ENCODE results near the gene NBPF11.
"Not testable (repeated sequence)": the region's sequence is repeated elsewhere in the genome, so short reads cannot be mapped to it uniquely, and the experiment has no call there.

NBPF11 gene

DNA sequence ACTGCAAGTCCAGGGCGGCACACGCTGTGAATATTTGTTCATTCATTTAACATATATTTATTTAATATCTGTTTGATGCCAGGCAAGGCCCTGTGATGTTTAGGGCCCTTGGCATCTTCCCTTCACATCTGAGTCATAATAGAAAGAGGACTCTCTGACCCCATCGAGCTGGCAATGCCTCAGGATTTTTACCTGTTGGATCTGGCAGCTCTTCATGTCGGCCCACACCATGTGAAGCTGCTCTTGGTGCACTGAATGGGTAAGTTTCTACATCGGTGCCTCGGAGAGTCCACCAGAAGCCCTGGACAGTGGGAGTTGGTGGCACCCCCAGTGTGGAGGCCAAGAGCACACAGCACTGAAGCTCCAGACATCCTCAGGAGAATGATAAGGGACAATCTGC is 8.9 kb downstream of the NBPF11 start:
- not testable (repeated sequence) for H3K79me1 ChIP-seq (ENCODE audit: low read depth, low read length); H3K18ac ChIP-seq (ENCODE audit: low read length); H2BK120ac ChIP-seq (ENCODE audit: low read depth, low read length); H2AFZ ChIP-seq (ENCODE audit: low read length); H3K9me3 ChIP-seq (replicated peaks in 1 of 2; ENCODE audit: control insufficient read depth in 2 of 2, insufficient read depth in 1 of 2, low read depth in 1 of 2, low read length in 2 of 2); H3K36me3 ChIP-seq (replicated peaks in 1 of 2; ENCODE audit: control insufficient read depth in 2 of 2, insufficient read depth in 2 of 2, low read length in 2 of 2); H3K23ac ChIP-seq (ENCODE audit: low read depth, low read length, poor library complexity); H2BK5ac ChIP-seq (ENCODE audit: low read length); H2AK5ac ChIP-seq (ENCODE audit: low read depth, low read length); H2BK12ac ChIP-seq (ENCODE audit: low read length); H3K4ac ChIP-seq (ENCODE audit: low read length); H3K27me3 ChIP-seq (ENCODE audit: control insufficient read depth in 3 of 3, insufficient read depth in 3 of 3, low read depth in 1 of 3, low read length in 3 of 3); H4K91ac ChIP-seq (ENCODE audit: low read depth, low read length, poor library complexity); H3K9ac ChIP-seq (ENCODE audit: low read depth, low read length, poor library complexity); H3K4me2 ChIP-seq (ENCODE audit: insufficient read depth, low read length, poor library complexity, severe bottlenecking); H3K4me3 ChIP-seq (ENCODE audit: low read length in 2 of 2); H3K14ac ChIP-seq (ENCODE audit: low read length); H4K8ac ChIP-seq (ENCODE audit: low read depth, low read length); H2BK15ac ChIP-seq (ENCODE audit: low read length); H3K27ac ChIP-seq (replicated peaks; ENCODE audit: low read length); DNase-seq (ENCODE audit: low spot score); H3K4me1 ChIP-seq (ENCODE audit: control insufficient read depth in 2 of 2, insufficient read depth in 1 of 2, low read depth in 1 of 2, low read length in 2 of 2)
- WGBS, 2 donors (ENCODE audit: extremely low coverage in 2 of 2, insufficient read length in 2 of 2, insufficient replicate concordance in 1 of 2) = no CpG with 5 or more reads among the region's 6 CpGs

DNA sequence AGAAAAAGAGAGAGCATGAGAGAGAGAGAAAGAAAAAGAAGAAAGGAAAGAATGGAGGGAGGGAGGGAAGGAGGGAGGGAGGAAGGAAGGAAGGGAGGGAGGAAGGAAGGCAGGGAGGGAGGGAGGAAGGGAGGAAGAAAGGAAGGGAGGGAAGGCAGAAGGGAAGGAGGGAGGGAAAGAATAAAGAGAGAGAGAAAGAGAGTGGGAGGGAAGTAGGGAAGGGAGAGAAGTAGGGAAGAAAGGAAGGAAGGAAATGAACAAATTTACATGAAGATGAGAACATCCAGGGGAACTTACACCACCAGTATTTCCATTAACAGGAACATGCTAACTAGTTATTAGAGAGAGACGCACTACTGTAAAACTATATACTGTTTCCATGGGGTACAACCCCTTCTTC is 10.1 kb downstream of the NBPF11 start:
- H2BK120ac ChIP-seq (ENCODE audit: low read depth, low read length) = not testable (repeated sequence)

DNA sequence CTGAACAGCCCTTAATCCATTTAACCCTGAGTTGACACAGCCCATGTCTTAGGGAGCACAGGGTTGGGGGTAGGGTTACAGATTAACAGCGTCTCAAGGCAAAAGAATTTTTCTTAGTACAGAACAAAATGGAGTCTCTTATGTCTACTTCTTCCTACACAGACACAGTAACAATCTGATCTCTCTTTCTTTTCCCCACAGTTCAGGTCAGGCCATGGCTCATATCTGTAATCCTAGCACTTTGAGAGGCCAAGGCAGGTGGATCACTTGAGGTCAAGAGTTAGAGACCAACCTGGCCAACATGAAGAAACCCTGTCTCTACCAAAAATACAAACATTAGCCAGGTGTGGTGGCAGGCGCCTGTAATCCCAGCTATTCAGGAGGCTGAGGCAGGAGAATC is 13.5 kb downstream of the NBPF11 start:
- not testable (repeated sequence) for H3K9me3 ChIP-seq (replicated peaks in 1 of 2; ENCODE audit: control insufficient read depth in 2 of 2, insufficient read depth in 1 of 2, low read depth in 1 of 2, low read length in 2 of 2); H2BK12ac ChIP-seq (ENCODE audit: low read length); H2AK5ac ChIP-seq (ENCODE audit: low read depth, low read length); H4K91ac ChIP-seq (ENCODE audit: low read depth, low read length, poor library complexity); DNase-seq (ENCODE audit: low spot score); H2BK5ac ChIP-seq (ENCODE audit: low read length); H3K79me1 ChIP-seq (ENCODE audit: low read depth, low read length); H3K9ac ChIP-seq (ENCODE audit: low read depth, low read length, poor library complexity); H2BK120ac ChIP-seq (ENCODE audit: low read depth, low read length); H3K4ac ChIP-seq (ENCODE audit: low read length); H3K23ac ChIP-seq (ENCODE audit: low read depth, low read length, poor library complexity); H3K14ac ChIP-seq (ENCODE audit: low read length); H2BK15ac ChIP-seq (ENCODE audit: low read length); H3K4me1 ChIP-seq (ENCODE audit: control insufficient read depth in 2 of 2, insufficient read depth in 1 of 2, low read depth in 1 of 2, low read length in 2 of 2); H4K8ac ChIP-seq (ENCODE audit: low read depth, low read length); H3K18ac ChIP-seq (ENCODE audit: low read length); H3K4me2 ChIP-seq (ENCODE audit: insufficient read depth, low read length, poor library complexity, severe bottlenecking); H2AFZ ChIP-seq (ENCODE audit: low read length); H3K36me3 ChIP-seq (replicated peaks in 1 of 2; ENCODE audit: control insufficient read depth in 2 of 2, insufficient read depth in 2 of 2, low read length in 2 of 2); H3K4me3 ChIP-seq (ENCODE audit: low read length in 2 of 2); H3K27ac ChIP-seq (replicated peaks; ENCODE audit: low read length); H3K27me3 ChIP-seq (ENCODE audit: control insufficient read depth in 3 of 3, insufficient read depth in 3 of 3, low read depth in 1 of 3, low read length in 3 of 3)
- WGBS, 2 donors (ENCODE audit: extremely low coverage in 2 of 2, insufficient read length in 2 of 2, insufficient replicate concordance in 1 of 2) = no CpG with 5 or more reads among the region's 2 CpGs

More for the DNA sequence above, 10.1 kb downstream of the NBPF11 start:
- not testable (repeated sequence) for H4K91ac ChIP-seq (ENCODE audit: low read depth, low read length, poor library complexity); H3K14ac ChIP-seq (ENCODE audit: low read length); H3K9me3 ChIP-seq (replicated peaks in 1 of 2; ENCODE audit: control insufficient read depth in 2 of 2, insufficient read depth in 1 of 2, low read depth in 1 of 2, low read length in 2 of 2); H3K27ac ChIP-seq (replicated peaks; ENCODE audit: low read length); H3K36me3 ChIP-seq (replicated peaks in 1 of 2; ENCODE audit: control insufficient read depth in 2 of 2, insufficient read depth in 2 of 2, low read length in 2 of 2); H3K4me1 ChIP-seq (ENCODE audit: control insufficient read depth in 2 of 2, insufficient read depth in 1 of 2, low read depth in 1 of 2, low read length in 2 of 2); H2BK5ac ChIP-seq (ENCODE audit: low read length); H3K23ac ChIP-seq (ENCODE audit: low read depth, low read length, poor library complexity); H3K79me1 ChIP-seq (ENCODE audit: low read depth, low read length); DNase-seq (ENCODE audit: low spot score); H3K9ac ChIP-seq (ENCODE audit: low read depth, low read length, poor library complexity); H2AK5ac ChIP-seq (ENCODE audit: low read depth, low read length); H2AFZ ChIP-seq (ENCODE audit: low read length); H2BK15ac ChIP-seq (ENCODE audit: low read length); H2BK12ac ChIP-seq (ENCODE audit: low read length); H3K27me3 ChIP-seq (ENCODE audit: control insufficient read depth in 3 of 3, insufficient read depth in 3 of 3, low read depth in 1 of 3, low read length in 3 of 3); H4K8ac ChIP-seq (ENCODE audit: low read depth, low read length); H3K4me3 ChIP-seq (ENCODE audit: low read length in 2 of 2); H3K4ac ChIP-seq (ENCODE audit: low read length); H3K18ac ChIP-seq (ENCODE audit: low read length); H3K4me2 ChIP-seq (ENCODE audit: insufficient read depth, low read length, poor library complexity, severe bottlenecking)
- WGBS, 2 donors (ENCODE audit: extremely low coverage in 2 of 2, insufficient read length in 2 of 2, insufficient replicate concordance in 1 of 2) = no CpG with 5 or more reads among the region's 1 CpG

DNA sequence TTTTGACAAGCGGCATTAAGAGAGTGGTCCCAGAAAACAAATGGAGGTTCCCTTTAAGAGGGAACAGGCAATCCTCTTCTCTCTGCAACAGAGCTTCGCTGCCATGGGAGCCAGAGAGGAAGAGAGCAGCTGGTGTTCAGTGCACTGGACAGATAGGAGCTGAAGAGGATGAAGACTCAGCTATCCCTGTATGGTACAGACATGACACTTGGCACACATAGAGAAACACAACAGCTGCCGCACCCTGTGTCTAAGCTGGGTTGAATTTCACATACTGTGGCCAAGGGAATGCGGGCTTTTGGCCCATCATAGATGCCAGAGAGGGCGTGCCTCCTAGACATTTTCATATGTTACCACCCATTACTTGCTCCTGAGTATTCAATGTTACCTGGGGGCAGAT is 29.7 kb downstream of the NBPF11 start:
- not testable (repeated sequence) for H4K8ac ChIP-seq (ENCODE audit: low read depth, low read length); H2AFZ ChIP-seq (ENCODE audit: low read length); H3K9me3 ChIP-seq (replicated peaks in 1 of 2; ENCODE audit: control insufficient read depth in 2 of 2, insufficient read depth in 1 of 2, low read depth in 1 of 2, low read length in 2 of 2); H2AK5ac ChIP-seq (ENCODE audit: low read depth, low read length); H3K18ac ChIP-seq (ENCODE audit: low read length); H2BK120ac ChIP-seq (ENCODE audit: low read depth, low read length); H3K27ac ChIP-seq (replicated peaks; ENCODE audit: low read length); H3K23ac ChIP-seq (ENCODE audit: low read depth, low read length, poor library complexity); H2BK12ac ChIP-seq (ENCODE audit: low read length); H3K4ac ChIP-seq (ENCODE audit: low read length); DNase-seq (ENCODE audit: low spot score); H2BK5ac ChIP-seq (ENCODE audit: low read length); H3K14ac ChIP-seq (ENCODE audit: low read length); H3K27me3 ChIP-seq (ENCODE audit: control insufficient read depth in 3 of 3, insufficient read depth in 3 of 3, low read depth in 1 of 3, low read length in 3 of 3); H3K4me2 ChIP-seq (ENCODE audit: insufficient read depth, low read length, poor library complexity, severe bottlenecking); H2BK15ac ChIP-seq (ENCODE audit: low read length); H3K4me3 ChIP-seq (ENCODE audit: low read length in 2 of 2); H3K9ac ChIP-seq (ENCODE audit: low read depth, low read length, poor library complexity); H3K4me1 ChIP-seq (ENCODE audit: control insufficient read depth in 2 of 2, insufficient read depth in 1 of 2, low read depth in 1 of 2, low read length in 2 of 2); H4K91ac ChIP-seq (ENCODE audit: low read depth, low read length, poor library complexity); H3K79me1 ChIP-seq (ENCODE audit: low read depth, low read length)
- peaks cover 0 to 14% of the 10 kb centered on the region in 2 donors for H3K36me3 ChIP-seq (replicated peaks in 1 of 2; ENCODE audit: control insufficient read depth in 2 of 2, insufficient read depth in 2 of 2, low read length in 2 of 2)
- no CpG with 5 or more reads among the region's 5 CpGs for WGBS, 2 donors (ENCODE audit: extremely low coverage in 2 of 2, insufficient read length in 2 of 2, insufficient replicate concordance in 1 of 2)

Measured in neuronal stem cell (in vitro differentiated cells).